CD4-positive, alpha-beta T cell (primary cell): Measurements from ENCODE around the gene MATN1. TPM values are rescaled to one million over a fixed set of nuclear protein-coding genes. Genes with fewer than 3 reads are reported as not detected.
A peak's percentile ranks its signal among the peaks of the same experiment; 100 is the strongest.

Experiments
- ATAC-seq: fragments of 200-7000 bp; cut with Tn5 transposase; one replicate; pipeline ENCODE4 v1.10.0; 2022; ENCODE audit warnings: mild to moderate bottlenecking; ENCODE audit not compliant: poor library complexity
- CTCF ChIA-PET: fragments of 350-600 bp; sonication (Branson Sonifier 250); formaldehyde crosslinking; loops from one replicate; lab custom pipeline; 2021; ENCODE audit warnings: antibody characterized with exemption, inconsistent platforms; lab: Charles Lee
- POLR2A ChIA-PET: fragments of 350-600 bp; sonication (Branson Sonifier 250); formaldehyde crosslinking; loops from one replicate; lab custom pipeline; 2021; ENCODE audit warnings: antibody characterized with exemption, inconsistent platforms; lab: Charles Lee
- DNase-seq, 14 experiments: peaks; one replicate each; pipeline ENCODE4 v3.0.0-alpha.2; 2013 to 2020; ENCODE audit warnings: mixed read lengths in 2 of 14
- H3K27ac ChIP-seq, 2 donors: one replicate each; pipeline versions ENCODE4 v1.5.1 to v1.7.0; 2013; ENCODE audit warnings: low read length in 2 of 2, low read depth in 1 of 2, mild to moderate bottlenecking in 1 of 2
- H3K27me3 ChIP-seq, 2 experiments: 1 replicate in 1 of 2; 2 replicates in 1 of 2; pipeline versions ENCODE4 v1.6.1 to v1.7.0; 2013; ENCODE audit warnings: low read length in 2 of 2, control low read depth in 1 of 2, mild to moderate bottlenecking in 1 of 2, moderate library complexity in 1 of 2; ENCODE audit not compliant: insufficient read depth in 2 of 2, control insufficient read depth in 1 of 2
- H3K36me3 ChIP-seq: one replicate; pipeline ENCODE4 v1.6.1; 2013; ENCODE audit warnings: low read length, control low read depth; ENCODE audit not compliant: insufficient read depth
- H3K4me1 ChIP-seq: one replicate; pipeline ENCODE4 v1.6.1; 2013; ENCODE audit warnings: low read length, control low read depth; ENCODE audit not compliant: insufficient read depth
- H3K4me3 ChIP-seq: one replicate; pipeline ENCODE4 v1.5.1; 2013; ENCODE audit warnings: mild to moderate bottlenecking, low read length, moderate library complexity
- H3K9me3 ChIP-seq, 2 experiments: 1 replicate in 1 of 2; 2 replicates in 1 of 2; pipeline versions ENCODE4 v1.6.1 to v1.7.0; 2013; ENCODE audit warnings: low read length in 2 of 2, mild to moderate bottlenecking in 2 of 2, control low read depth in 1 of 2, moderate library complexity in 1 of 2; ENCODE audit not compliant: control insufficient read depth in 1 of 2, insufficient read depth in 1 of 2
- H3K27ac Mint-ChIP-seq: one replicate; pipeline ENCODE4 v1.8.0; 2020; ENCODE audit warnings: mixed read lengths
- H3K27me3 Mint-ChIP-seq: one replicate; pipeline ENCODE4 v1.8.0; 2021; ENCODE audit warnings: mixed read lengths
- H3K36me3 Mint-ChIP-seq: one replicate; pipeline ENCODE4 v1.8.0; 2021; ENCODE audit warnings: low read depth, mixed read lengths
- H3K4me1 Mint-ChIP-seq: one replicate; pipeline ENCODE4 v1.8.0; 2021; ENCODE audit warnings: low read depth, mixed read lengths
- H3K4me3 Mint-ChIP-seq: one replicate; pipeline ENCODE4 v1.8.0; 2020; ENCODE audit warnings: mild to moderate bottlenecking, mixed read lengths
- H3K9me3 Mint-ChIP-seq: one replicate; pipeline ENCODE4 v1.8.0; 2020; ENCODE audit warnings: mixed read lengths
- CTCF ChIP-seq: fragments of 200-600 bp; IDR thresholded peaks from one replicate; pipeline ENCODE4 v1.8.0; 2022; ENCODE audit warnings: antibody characterized with exemption, mild to moderate bottlenecking
- intact Hi-C, 2 experiments: fragments of 100-400 bp; cut with DNase I in 1 of 2; cut with micrococcal nuclease in 1 of 2; formaldehyde crosslinking; loops; one replicate each; pipeline versions ENCODE4 v1.15.1 to v1.9.0; 2023 to 2025; cut with DNase I, micrococcal nuclease
- total RNA-seq, 174 experiments: library from RNA in 2 of 174; stranded (reverse) in 2 of 174; gene quantifications; one replicate each; pipeline ENCODE4 v1.2.3 and lab custom pipeline; 2021 to 2026

MATN1 gene
- total RNA-seq, 2 experiments from 2014 or later, result 2.5 to 2.7 TPM

GRCh38 chr1:30740251-30741238, 17.2 kb upstream of the MATN1 start:
- no peak for ATAC-seq
- intact Hi-C loops, result no loop called here
- Mint-ChIP-seq H3K27ac (peak overlapping the region; percentile 96), H3K27me3 (no peaks in the 10 kb centered on the region), H3K36me3 (peaks cover 94% of the 10 kb centered on the region), H3K9me3 (no peaks in the 10 kb centered on the region), H3K4me1 (peaks cover 75% of the 10 kb centered on the region), H3K4me3 (peak overlapping the region; percentile 73)
- H3K9me3 ChIP-seq, result no peaks in the 10 kb centered on the region
- H3K27me3 ChIP-seq, result no peaks in the 10 kb centered on the region
- no peak overlapping the region for H3K4me3 ChIP-seq
- H3K27ac ChIP-seq, result peak overlapping the region; percentile 54 to 65
- ChIA-PET POLR2A (interaction anchor here (0.7 to 13.3 kb wide), 3 partner anchors 8 to 17 kb away, joined by 3 to 457 read pairs (median 74); partner anchors contain the start of gene LAPTM5), CTCF (interaction anchor here (0.8 to 1.9 kb wide), 2 partner anchors 9 to 39 kb away, joined by 3 to 5 read pairs; no protein-coding TSS in a partner anchor)
- DNase-seq, result no peak
- peaks cover 76% of the 10 kb centered on the region for H3K36me3 ChIP-seq
- no peak for TF ChIP-seq CTCF
- peaks cover 78% of the 10 kb centered on the region for H3K4me1 ChIP-seq

DNA sequence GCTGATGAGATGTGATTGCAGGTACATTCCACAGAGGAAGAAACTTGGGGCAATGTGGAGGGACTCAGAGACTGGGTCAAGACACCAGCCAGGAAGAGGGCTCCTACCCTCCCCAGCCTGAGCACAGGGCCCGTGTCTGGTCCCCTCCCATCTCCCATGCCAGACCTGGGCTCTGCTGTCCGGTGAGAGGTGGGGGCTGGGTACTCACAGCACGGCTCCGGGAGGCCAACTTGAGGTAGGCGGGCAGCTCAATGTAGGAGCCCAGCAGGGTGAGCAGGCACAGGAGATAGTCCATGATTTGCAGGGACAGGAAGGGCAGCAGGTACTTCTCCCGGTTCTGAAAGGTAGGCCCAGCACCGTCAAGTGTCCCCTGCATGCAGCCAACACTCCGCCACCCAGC, 16.2 kb upstream of the MATN1 start:
- H3K4me3 Mint-ChIP-seq, result no peak overlapping the region
- Histone ChIP-seq H3K36me3 (peaks cover 86% of the 10 kb centered on the region), H3K4me3 (no peak overlapping the region), H3K9me3 (no peaks in the 10 kb centered on the region), H3K27ac (peak overlapping the region in 1 of 2 donors; percentile 18), H3K27me3 (no peaks in the 10 kb centered on the region), H3K4me1 (peaks cover 69% of the 10 kb centered on the region)
- POLR2A ChIA-PET, result no interaction called here
- H3K4me1 Mint-ChIP-seq, result peaks cover 71% of the 10 kb centered on the region
- no peak for ATAC-seq
- peak overlapping the region; percentile 96 for H3K27ac Mint-ChIP-seq
- H3K27me3 Mint-ChIP-seq, result no peaks in the 10 kb centered on the region
- H3K36me3 Mint-ChIP-seq, result peaks cover 98% of the 10 kb centered on the region
- no peaks in the 10 kb centered on the region for H3K9me3 Mint-ChIP-seq
- DNase-seq, result no peak
- intact Hi-C loops, result no loop called here
- TF ChIP-seq CTCF, result no peak
- CTCF ChIA-PET, result interaction anchor here (1.4 kb wide), 1 partner anchor 40 kb away, joined by 6 read pairs; no protein-coding TSS in a partner anchor

DNA sequence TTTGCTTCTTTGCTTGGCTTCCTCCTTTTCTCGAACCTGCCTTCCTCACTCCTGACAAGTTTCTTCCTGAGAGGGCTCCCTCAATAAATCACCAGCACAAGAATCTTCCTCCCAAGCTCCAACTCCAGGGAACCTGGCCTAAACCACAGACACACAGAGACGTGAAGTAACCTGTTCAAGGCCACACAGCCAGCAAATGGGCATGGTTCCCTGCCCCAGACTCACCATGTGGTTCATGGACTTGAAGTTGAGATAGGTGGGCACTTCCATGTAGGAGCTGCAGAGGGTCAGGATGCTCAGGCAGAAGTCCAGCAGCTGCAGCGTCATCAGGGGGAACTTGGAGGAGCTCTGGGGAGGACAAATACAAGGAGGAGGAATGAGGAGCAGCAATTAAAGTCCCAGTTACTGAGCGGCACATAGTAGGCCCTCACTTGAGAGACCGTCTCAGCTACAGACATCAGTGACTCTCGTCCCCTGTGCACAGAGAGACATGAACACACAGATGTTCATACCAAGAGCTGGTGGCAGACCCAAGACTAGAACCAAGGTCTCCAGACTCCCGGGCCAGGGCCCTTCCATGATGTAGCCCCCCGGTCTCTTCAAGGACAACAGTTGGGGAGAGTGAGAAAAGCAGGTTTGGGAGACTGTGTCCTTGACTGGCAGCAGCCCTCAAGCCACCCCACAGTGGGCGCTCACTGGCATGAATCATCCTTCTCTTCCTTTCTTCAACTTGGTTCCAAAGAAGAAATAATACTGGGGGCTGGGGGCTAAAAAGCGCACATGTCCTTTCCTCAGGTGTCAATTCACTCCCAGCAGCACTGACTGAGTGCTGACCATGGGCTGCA, 15.6 kb upstream of the MATN1 start:
- H3K4me3 Mint-ChIP-seq, result peak overlapping the region; percentile 20
- no peaks in the 10 kb centered on the region for H3K9me3 Mint-ChIP-seq
- TF ChIP-seq CTCF, result no peak
- Histone ChIP-seq H3K4me3 (no peak overlapping the region), H3K4me1 (peaks cover 62% of the 10 kb centered on the region), H3K27me3 (no peaks in the 10 kb centered on the region), H3K9me3 (no peaks in the 10 kb centered on the region), H3K27ac (peak overlapping the region in 1 of 2 donors; percentile 35), H3K36me3 (peaks cover 92% of the 10 kb centered on the region)
- CTCF ChIA-PET, result interaction anchor here (1.4 kb wide), 1 partner anchor 41 kb away, joined by 6 read pairs; no protein-coding TSS in a partner anchor
- no peaks in the 10 kb centered on the region for H3K27me3 Mint-ChIP-seq
- DNase-seq (no peak), ATAC-seq (no peak)
- H3K27ac Mint-ChIP-seq, result peak overlapping the region; percentile 96
- peaks cover 100% of the 10 kb centered on the region for H3K36me3 Mint-ChIP-seq
- POLR2A ChIA-PET, result interaction anchor here (1.1 to 1.5 kb wide), 2 partner anchors 9 to 22 kb away, joined by 3 to 5 read pairs; no protein-coding TSS in a partner anchor
- intact Hi-C loops, result no loop called here
- H3K4me1 Mint-ChIP-seq, result peaks cover 65% of the 10 kb centered on the region
